Gastroesophageal sphincter (tissue), 2 donors: Measurements from ENCODE around the gene FAM32A.

Experiments
- POLR2A ChIP-seq, 2 donors: fragments of 450-650 bp; IDR thresholded peaks; one replicate each; pipeline ENCODE4 v1.6.1; 2017; ENCODE audit warnings: antibody characterized with exemption in 2 of 2, mild to moderate bottlenecking in 2 of 2, moderate library complexity in 1 of 2
- POLR2AphosphoS5 ChIP-seq: sonication (generic); formaldehyde crosslinking; IDR thresholded peaks from one replicate; pipeline ENCODE4 v1.6.1; 2017; ENCODE audit warnings: antibody characterized with exemption

GRCh38 chr19:16155128-16155527 lies 30.1 kb upstream of the FAM32A start:
- TF ChIP-seq POLR2A (IDR thresholded peaks at IDR 0.05), result no peak
- TF ChIP-seq POLR2AphosphoS5, result no peak
